Body of pancreas (tissue), 4 donors: ENCODE measurements around the gene SLC25A21. TPM values are rescaled to one million over a fixed set of nuclear protein-coding genes. Genes with fewer than 3 reads are reported as not detected.
"Not testable (repeated sequence)": the region's sequence is repeated elsewhere in the genome, so short reads cannot be mapped to it uniquely, and the experiment has no call there.

ENCODE experiments used
- ATAC-seq: fragments of 150-250 bp; one replicate; pipeline ENCODE4 v1.9.1; 2016
- DNase-seq, 4 donors: peaks; one replicate each; pipeline ENCODE4 v3.0.0-alpha.2; 2019
- H3K27ac ChIP-seq, 4 donors: fragments of 200-600 bp; sonication (generic); 1 replicate in 3 of 4; 2 replicates in 1 of 4; pipeline versions ENCODE4 v1.5.1 to v1.6.1; 2016 to 2019; ENCODE audit warnings: mild to moderate bottlenecking in 1 of 4, mixed read lengths in 1 of 4, moderate library complexity in 1 of 4
- H3K27me3 ChIP-seq, 2 donors: fragments of 200-600 bp; sonication (generic); one replicate each; pipeline ENCODE4 v1.6.0; 2016; ENCODE audit warnings: mild to moderate bottlenecking in 1 of 2
- H3K36me3 ChIP-seq, 2 donors: fragments of 200-600 bp; sonication (generic); replicated peaks in 1 of 2; 2 replicates each; pipeline ENCODE4 v1.5.1; 2016; ENCODE audit warnings: low read depth in 2 of 2; ENCODE audit not compliant: insufficient read depth in 1 of 2
- H3K4me1 ChIP-seq: fragments of 200-600 bp; sonication (generic); one replicate; pipeline ENCODE4 v1.6.0; 2016
- H3K4me3 ChIP-seq, 2 donors: fragments of 200-600 bp; sonication (generic); 1 replicate in 1 of 2; 2 replicates in 1 of 2; pipeline ENCODE4 v1.5.1; 2016 to 2019
- H3K9me3 ChIP-seq, 3 donors: fragments of 200-600 bp; sonication (generic); 1 replicate in 2 of 3; 2 replicates in 1 of 3; pipeline ENCODE4 v1.5.1; 2016
- POLR2A ChIP-seq, 3 donors: fragments of 450-650 bp; IDR thresholded peaks; one replicate each; pipeline ENCODE4 v1.6.1; 2016; ENCODE audit warnings: antibody characterized with exemption in 3 of 3, mild to moderate bottlenecking in 2 of 3
- WGBS, 2 donors: methylation state at CpG; one replicate each; pipeline ENCODE4 v1.1.5; 2017; 5-methylcytosine and 5-hydroxymethylcytosine counted together
- intact Hi-C: fragments of 100-400 bp; cut with DNase I; formaldehyde crosslinking; loops from one replicate; pipeline ENCODE4 v1.15.1; 2023
- total RNA-seq, 2 donors: library from RNA; depleted of rRNA; stranded (reverse); fragments of >200 nt; gene quantifications; one replicate each; pipeline ENCODE4 v1.1.0, GENCODE V29; 2016
- TF ChIP-seq, protein P1 (sequence below), 7 experiments: fragments of 450-650 bp in 4 of 7; fragments of 200-600 bp in 3 of 7; sonication (generic) in 3 of 7; IDR thresholded peaks; one replicate each; pipeline ENCODE4 v1.5.1; 2016 to 2019; ENCODE audit warnings: antibody characterized with exemption in 7 of 7

SLC25A21 gene
- total RNA-seq, 2 donors from 2014 or later = not detected

DNA sequence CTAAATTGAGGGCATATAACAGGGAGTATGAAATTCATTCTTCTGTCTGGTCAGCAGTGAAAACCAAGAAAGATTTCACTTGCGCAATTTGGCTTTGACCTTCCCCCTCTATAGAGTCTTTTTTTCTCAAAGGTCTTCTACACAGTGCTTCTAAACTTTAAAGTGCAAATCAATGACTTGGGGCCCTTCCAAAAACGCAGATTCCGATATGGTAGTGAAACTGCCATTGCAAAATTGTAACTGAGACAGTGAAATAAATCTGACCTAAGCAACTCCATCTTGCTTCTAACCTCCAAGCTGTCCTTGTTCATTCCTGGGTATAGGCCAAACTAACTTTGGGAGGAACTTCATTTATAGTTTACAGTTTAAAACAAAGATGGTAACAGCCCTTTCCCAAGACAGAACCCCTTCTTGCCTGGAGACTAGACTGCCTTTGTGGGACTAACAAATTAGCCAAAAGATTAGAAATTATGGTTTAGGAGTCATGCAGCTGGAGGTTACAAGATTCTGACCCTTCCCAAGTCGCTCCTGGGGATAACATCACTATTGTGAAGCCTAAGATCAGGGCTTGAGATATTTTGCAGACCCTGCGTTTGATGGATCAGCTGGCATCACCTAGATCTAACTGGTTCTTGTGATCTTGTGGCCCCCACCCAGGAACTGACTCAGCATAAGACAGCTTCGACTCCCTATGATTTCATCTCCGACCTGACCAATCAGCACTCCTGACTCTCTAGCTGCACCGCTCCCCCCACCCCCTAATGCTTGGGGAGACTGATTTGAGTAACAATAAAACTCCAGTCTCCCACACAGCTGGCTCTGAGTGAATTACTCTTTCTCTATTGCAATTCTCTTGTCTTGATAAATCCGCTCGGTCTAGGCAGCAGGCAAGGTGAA lies 5.0 kb downstream of the SLC25A21 start:
- no peak for DNase-seq

DNA sequence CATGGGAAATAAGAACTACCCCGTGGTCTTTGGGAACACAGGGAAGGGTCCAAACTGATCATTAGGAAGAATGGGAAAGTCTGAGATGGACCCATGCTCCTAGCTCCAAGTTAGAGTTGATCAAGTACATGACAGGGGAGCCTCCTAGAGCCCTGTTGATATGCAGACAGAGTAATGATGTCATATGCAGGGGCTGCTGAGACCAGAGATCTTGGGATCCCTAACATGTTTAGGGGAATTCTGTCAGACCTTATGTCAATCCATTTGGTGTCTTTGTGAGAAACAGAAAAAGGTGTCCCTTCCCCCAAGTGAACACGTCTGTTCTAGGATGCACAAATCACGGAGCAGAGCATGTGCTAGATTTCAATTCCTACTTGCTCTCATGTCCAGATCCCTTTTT lies 6.6 kb downstream of the SLC25A21 start:
- no peak for DNase-seq
- Histone ChIP-seq H3K27me3 (no peaks in the 10 kb centered on the region), H3K36me3 (no peaks in the 10 kb centered on the region), H3K4me3 (no peak overlapping the region), H3K9me3 (no peaks in the 10 kb centered on the region), H3K27ac (no peak overlapping the region), H3K4me1 (peaks cover 9% of the 10 kb centered on the region)
- ATAC-seq = no peak
- intact Hi-C loops = no loop called here
- TF ChIP-seq, protein P1, sequence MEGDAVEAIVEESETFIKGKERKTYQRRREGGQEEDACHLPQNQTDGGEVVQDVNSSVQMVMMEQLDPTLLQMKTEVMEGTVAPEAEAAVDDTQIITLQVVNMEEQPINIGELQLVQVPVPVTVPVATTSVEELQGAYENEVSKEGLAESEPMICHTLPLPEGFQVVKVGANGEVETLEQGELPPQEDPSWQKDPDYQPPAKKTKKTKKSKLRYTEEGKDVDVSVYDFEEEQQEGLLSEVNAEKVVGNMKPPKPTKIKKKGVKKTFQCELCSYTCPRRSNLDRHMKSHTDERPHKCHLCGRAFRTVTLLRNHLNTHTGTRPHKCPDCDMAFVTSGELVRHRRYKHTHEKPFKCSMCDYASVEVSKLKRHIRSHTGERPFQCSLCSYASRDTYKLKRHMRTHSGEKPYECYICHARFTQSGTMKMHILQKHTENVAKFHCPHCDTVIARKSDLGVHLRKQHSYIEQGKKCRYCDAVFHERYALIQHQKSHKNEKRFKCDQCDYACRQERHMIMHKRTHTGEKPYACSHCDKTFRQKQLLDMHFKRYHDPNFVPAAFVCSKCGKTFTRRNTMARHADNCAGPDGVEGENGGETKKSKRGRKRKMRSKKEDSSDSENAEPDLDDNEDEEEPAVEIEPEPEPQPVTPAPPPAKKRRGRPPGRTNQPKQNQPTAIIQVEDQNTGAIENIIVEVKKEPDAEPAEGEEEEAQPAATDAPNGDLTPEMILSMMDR (IDR thresholded peaks at IDR 0.05) = no peak
- no peak for TF ChIP-seq POLR2A (IDR thresholded peaks at IDR 0.05)
- WGBS, 2 donors = 62 to 67% methylated on average over 3 of the region's 3 CpGs

More for the DNA sequence above, 5.0 kb downstream of the SLC25A21 start:
- intact Hi-C loops = no loop called here
- peaks cover 9% of the 10 kb centered on the region for H3K4me1 ChIP-seq
- no peak overlapping the region for H3K4me3 ChIP-seq
- TF ChIP-seq, protein P1 (IDR thresholded peaks at IDR 0.05) = no peak
- TF ChIP-seq POLR2A (IDR thresholded peaks at IDR 0.05) = no peak
- WGBS, 2 donors = 78 to 80% methylated on average over 10 of the region's 10 CpGs
- no peaks in the 10 kb centered on the region for H3K36me3 ChIP-seq
- H3K27me3 ChIP-seq = no peaks in the 10 kb centered on the region
- no peak overlapping the region for H3K27ac ChIP-seq
- ATAC-seq = no peak
- H3K9me3 ChIP-seq = no peaks in the 10 kb centered on the region

DNA sequence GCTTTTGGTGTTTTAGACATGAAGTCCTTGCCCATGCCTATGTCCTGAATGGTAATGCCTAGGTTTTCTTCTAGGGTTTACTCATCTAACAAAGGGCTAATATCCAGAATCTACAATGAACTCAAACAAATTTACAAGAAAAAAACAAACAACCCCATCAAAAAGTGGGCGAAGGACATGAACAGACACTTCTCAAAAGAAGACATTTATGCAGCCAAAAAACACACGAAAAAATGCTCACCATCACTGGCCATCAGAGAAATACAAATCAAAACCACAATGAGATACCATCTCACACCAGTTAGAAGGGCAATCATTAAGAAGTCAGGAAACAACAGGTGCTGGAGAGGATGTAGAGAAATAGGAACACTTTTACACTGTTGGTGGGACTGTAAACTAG lies 10.1 kb downstream of the SLC25A21 start:
- intact Hi-C loops, H3K9me3 ChIP-seq, DNase-seq, H3K27ac ChIP-seq, H3K4me1 ChIP-seq, ATAC-seq, H3K4me3 ChIP-seq, H3K36me3 ChIP-seq, H3K27me3 ChIP-seq: not testable (repeated sequence)
- WGBS, 2 donors = 100% methylated on average over 1 of the region's 2 CpGs; no CpG with 5 or more reads in 1 of the 2 donors

DNA sequence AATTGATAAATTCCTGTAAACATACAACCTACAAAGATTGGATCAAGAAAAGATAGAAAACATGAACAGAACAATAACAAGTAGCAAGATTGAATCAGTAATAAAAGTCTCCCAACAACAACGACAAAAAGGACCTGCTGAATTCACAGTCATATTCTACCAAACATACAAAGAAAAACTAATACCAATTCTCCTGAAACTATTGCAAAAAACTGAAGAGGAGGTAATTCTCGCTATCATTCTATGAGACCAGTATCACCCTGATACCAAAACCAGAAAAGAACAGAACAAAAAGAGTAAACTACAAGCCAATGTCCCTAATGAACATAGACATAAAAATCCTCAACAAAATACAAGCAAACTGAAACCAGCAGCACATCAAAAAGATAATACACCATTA lies 14.4 kb downstream of the SLC25A21 start:
- TF ChIP-seq, protein P1 (IDR thresholded peaks at IDR 0.05) = no peak
- no peak for TF ChIP-seq POLR2A (IDR thresholded peaks at IDR 0.05)
- 82 to 84% methylated on average over 2 of the region's 2 CpGs for WGBS, 2 donors

DNA sequence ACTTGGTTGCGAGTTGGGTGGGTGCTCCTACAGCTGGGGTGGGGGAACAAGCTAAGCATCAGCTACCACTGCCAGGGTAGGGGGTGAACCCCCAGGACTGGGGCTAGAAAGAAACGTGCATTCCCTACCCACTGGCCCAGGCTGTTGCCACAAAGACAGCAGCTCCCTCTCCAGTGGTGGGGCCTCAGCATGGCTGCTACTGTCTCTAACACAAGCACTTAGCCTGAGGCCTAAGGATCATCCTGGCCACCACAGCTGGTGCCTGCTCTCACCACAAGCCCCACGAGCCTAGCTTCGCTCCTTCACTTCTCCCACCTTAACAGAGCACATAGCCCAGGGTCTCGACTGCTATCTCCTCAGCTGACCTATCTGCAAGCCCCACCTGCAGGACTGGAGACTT lies 18.9 kb downstream of the SLC25A21 start:
- Histone ChIP-seq H3K27me3 (no peaks in the 10 kb centered on the region), H3K27ac (no peak overlapping the region), H3K36me3 (no peaks in the 10 kb centered on the region), H3K4me3 (no peak overlapping the region), H3K9me3 (no peaks in the 10 kb centered on the region), H3K4me1 (no peaks in the 10 kb centered on the region)
- intact Hi-C loops = loop anchor here (10.0 kb wide), 2 partner anchors 499 to 599 kb away; no protein-coding TSS in a partner anchor
- 67 to 84% methylated on average over 4 to 5 of the region's 5 CpGs for WGBS, 2 donors
- TF ChIP-seq POLR2A (IDR thresholded peaks at IDR 0.05) = no peak
- TF ChIP-seq, protein P1 (IDR thresholded peaks at IDR 0.05) = no peak
- DNase-seq (no peak), ATAC-seq (no peak)

More for the DNA sequence above, 14.4 kb downstream of the SLC25A21 start:
- DNase-seq (no peak), ATAC-seq (no peak)
- no peak overlapping the region for H3K4me3 ChIP-seq
- no peaks in the 10 kb centered on the region for H3K9me3 ChIP-seq
- no peaks in the 10 kb centered on the region for H3K4me1 ChIP-seq
- no peak overlapping the region for H3K27ac ChIP-seq
- intact Hi-C loops = loop anchor here (10.0 kb wide), 2 partner anchors 503 to 603 kb away; no protein-coding TSS in a partner anchor
- no peaks in the 10 kb centered on the region for H3K36me3 ChIP-seq
- H3K27me3 ChIP-seq = no peaks in the 10 kb centered on the region
